Karpas-422 (cell line): ENCODE data around the gene ZBTB34. TPM values are rescaled to one million over a fixed set of nuclear protein-coding genes. Genes with fewer than 3 reads are reported as not detected.

Source experiments
- DNase-seq: peaks from one replicate; pipeline ENCODE4 v3.0.0-alpha.2; 2015
- H2AFZ ChIP-seq: fragments of 200-600 bp; sonication (generic); 2 replicates; pipeline ENCODE4 v1.6.1; 2014; ENCODE audit warnings: antibody characterized with exemption, low read length, mixed read lengths
- H3K27ac ChIP-seq: fragments of 200-600 bp; sonication (generic); 2 replicates; pipeline ENCODE4 v1.5.1; 2014; ENCODE audit warnings: mild to moderate bottlenecking, low read length, moderate library complexity
- H3K27me3 ChIP-seq: fragments of 200-600 bp; sonication (generic); 2 replicates; pipeline ENCODE4 v1.6.1; 2014; ENCODE audit warnings: low read length, mixed read lengths
- H3K36me3 ChIP-seq: fragments of 200-600 bp; sonication (generic); 2 replicates; pipeline ENCODE4 v1.6.1; 2014; ENCODE audit warnings: low read length, mixed read lengths; ENCODE audit not compliant: insufficient read depth
- H3K4me1 ChIP-seq: fragments of 200-600 bp; sonication (generic); 2 replicates; pipeline ENCODE4 v1.6.1; 2014; ENCODE audit warnings: mild to moderate bottlenecking, low read length, mixed read lengths
- H3K4me2 ChIP-seq: fragments of 200-600 bp; sonication (generic); 2 replicates; pipeline ENCODE4 v1.6.1; 2014; ENCODE audit warnings: low read length, low read depth, mild to moderate bottlenecking; ENCODE audit not compliant: poor library complexity, severe bottlenecking
- H3K4me3 ChIP-seq: fragments of 200-600 bp; sonication (generic); 2 replicates; pipeline ENCODE4 v1.5.1; 2014; ENCODE audit warnings: mild to moderate bottlenecking, antibody characterized with exemption, low read length, mixed read lengths
- H3K79me2 ChIP-seq: fragments of 200-600 bp; sonication (generic); 2 replicates; pipeline ENCODE4 v1.6.1; 2014; ENCODE audit warnings: mild to moderate bottlenecking, low read length, mixed read lengths
- H3K9ac ChIP-seq: fragments of 200-600 bp; sonication (generic); 2 replicates; pipeline ENCODE4 v1.6.0; 2014; ENCODE audit warnings: low read length
- H3K9me2 ChIP-seq: fragments of 200-600 bp; sonication (generic), shearing (Covaris generic); replicated peaks from 2 replicates; pipeline ENCODE4 v1.6.0; 2014; ENCODE audit warnings: mild to moderate bottlenecking, low read length, moderate library complexity; ENCODE audit not compliant: insufficient read depth
- H3K9me3 ChIP-seq: fragments of 300-700, 200-600 bp; sonication (generic); 2 replicates; pipeline ENCODE4 v1.6.1; 2014; ENCODE audit warnings: low read length, mixed read lengths
- H4K20me1 ChIP-seq: fragments of 200-600 bp; sonication (generic); 2 replicates; pipeline ENCODE4 v1.6.1; 2014; ENCODE audit warnings: mild to moderate bottlenecking, antibody characterized with exemption, low read length, low read depth; ENCODE audit not compliant: insufficient read depth
- total RNA-seq: library from RNA; depleted of rRNA; stranded (reverse); fragments of >200 nt; shearing (Covaris generic); gene quantifications from 2 replicates; pipeline ENCODE4 v1.2.3, GENCODE V29; 2014; ENCODE audit warnings: low replicate concordance

The ZBTB34 gene
- total RNA-seq, 1 experiment from 2014 or later, result 8.1 TPM

- peaks cover 4% of the 10 kb centered on the region; the same call in 1 of the 2 replicates for H4K20me1 ChIP-seq
- no peak overlapping the region for H3K4me3 ChIP-seq
These were observed 24.7 kb downstream of the ZBTB34 start for GRCh38 chr9:126885131-126885641.

GRCh38 chr9:126886034-126886822, 25.8 kb downstream of the ZBTB34 start:
- H3K27me3 ChIP-seq, result no peaks in the 10 kb centered on the region
- H2AFZ ChIP-seq, result no peak overlapping the region
- no peak for DNase-seq
- no peak overlapping the region for H3K4me2 ChIP-seq
- H3K9me3 ChIP-seq, result no peaks in the 10 kb centered on the region
- H3K9ac ChIP-seq, result no peak overlapping the region
- no peaks in the 10 kb centered on the region for H3K4me1 ChIP-seq
- H3K9me2 ChIP-seq, result no peaks in the 10 kb centered on the region
- H3K36me3 ChIP-seq, result no peaks in the 10 kb centered on the region
- H3K27ac ChIP-seq, result no peak overlapping the region
- peaks cover 4% of the 10 kb centered on the region; the same call in 1 of the 2 replicates for H4K20me1 ChIP-seq
- H3K4me3 ChIP-seq, result no peak overlapping the region
- H3K79me2 ChIP-seq, result no peaks in the 10 kb centered on the region

More at GRCh38 chr9:126885131-126885641, 24.7 kb downstream of the ZBTB34 start:
- H3K36me3 ChIP-seq, result no peaks in the 10 kb centered on the region
- no peak overlapping the region for H3K9ac ChIP-seq
- no peak overlapping the region for H2AFZ ChIP-seq
- H3K9me3 ChIP-seq, result no peaks in the 10 kb centered on the region
- H3K4me2 ChIP-seq, result no peak overlapping the region
- no peaks in the 10 kb centered on the region for H3K79me2 ChIP-seq
- no peaks in the 10 kb centered on the region for H3K9me2 ChIP-seq
- no peaks in the 10 kb centered on the region for H3K27me3 ChIP-seq
- no peak for DNase-seq
- no peaks in the 10 kb centered on the region for H3K4me1 ChIP-seq
- H3K27ac ChIP-seq, result no peak overlapping the region

- DNase-seq, result no peak
- Histone ChIP-seq H3K9me2 (no peaks in the 10 kb centered on the region), H3K4me3 (no peak overlapping the region), H3K9me3 (no peaks in the 10 kb centered on the region), H3K27me3 (no peaks in the 10 kb centered on the region), H3K4me1 (no peaks in the 10 kb centered on the region), H3K27ac (no peak overlapping the region), H4K20me1 (peaks cover 4% of the 10 kb centered on the region; the same call in 1 of the 2 replicates), H3K36me3 (no peaks in the 10 kb centered on the region), H3K9ac (no peak overlapping the region), H2AFZ (no peak overlapping the region), H3K79me2 (no peaks in the 10 kb centered on the region), H3K4me2 (no peak overlapping the region)
These were observed 26.5 kb downstream of the ZBTB34 start for GRCh38 chr9:126886897-126887296.

- no peaks in the 10 kb centered on the region for H3K9me3 ChIP-seq
- H3K27ac ChIP-seq, result no peak overlapping the region
- no peak overlapping the region for H2AFZ ChIP-seq
- no peak for DNase-seq
- H3K9me2 ChIP-seq, result no peaks in the 10 kb centered on the region
- H4K20me1 ChIP-seq, result no peaks in the 10 kb centered on the region
- H3K27me3 ChIP-seq, result no peaks in the 10 kb centered on the region
- no peak overlapping the region for H3K4me3 ChIP-seq
- no peaks in the 10 kb centered on the region for H3K36me3 ChIP-seq
- H3K4me1 ChIP-seq, result no peaks in the 10 kb centered on the region
- H3K4me2 ChIP-seq, result no peak overlapping the region
- no peak overlapping the region for H3K9ac ChIP-seq
- H3K79me2 ChIP-seq, result no peaks in the 10 kb centered on the region
These were observed 31.2 kb downstream of the ZBTB34 start for GRCh38 chr9:126891676-126892075.

- Histone ChIP-seq H3K36me3 (no peaks in the 10 kb centered on the region), H3K79me2 (no peaks in the 10 kb centered on the region), H3K9ac (no peak overlapping the region), H3K9me2 (no peaks in the 10 kb centered on the region), H2AFZ (no peak overlapping the region), H3K27ac (no peak overlapping the region), H3K4me2 (no peak overlapping the region), H3K4me1 (no peaks in the 10 kb centered on the region), H4K20me1 (no peaks in the 10 kb centered on the region), H3K4me3 (no peak overlapping the region), H3K27me3 (no peaks in the 10 kb centered on the region), H3K9me3 (no peaks in the 10 kb centered on the region)
- peak; percentile 63 for DNase-seq
These were observed 32.6 kb downstream of the ZBTB34 start for GRCh38 chr9:126893079-126893478.

- no peak overlapping the region for H3K9ac ChIP-seq
- peak; percentile 39 for DNase-seq
- H3K27ac ChIP-seq, result no peak overlapping the region
- H3K79me2 ChIP-seq, result no peaks in the 10 kb centered on the region
- H3K27me3 ChIP-seq, result no peaks in the 10 kb centered on the region
- H3K9me3 ChIP-seq, result no peaks in the 10 kb centered on the region
- H2AFZ ChIP-seq, result no peak overlapping the region
- no peaks in the 10 kb centered on the region for H3K36me3 ChIP-seq
- no peaks in the 10 kb centered on the region for H4K20me1 ChIP-seq
- no peak overlapping the region for H3K4me2 ChIP-seq
- no peaks in the 10 kb centered on the region for H3K9me2 ChIP-seq
- no peaks in the 10 kb centered on the region for H3K4me1 ChIP-seq
- no peak overlapping the region for H3K4me3 ChIP-seq
These were observed 33.7 kb downstream of the ZBTB34 start for GRCh38 chr9:126894052-126894603.

GRCh38 chr9:126902210-126902609, 41.8 kb downstream of the ZBTB34 start:
- H3K27ac ChIP-seq, result no peak overlapping the region
- no peaks in the 10 kb centered on the region for H3K27me3 ChIP-seq

GRCh38 chr9:126904586-126904985, 44.1 kb downstream of the ZBTB34 start:
- Histone ChIP-seq H3K27me3 (no peaks in the 10 kb centered on the region), H3K9ac (no peak overlapping the region), H3K4me2 (no peak overlapping the region), H3K79me2 (no peaks in the 10 kb centered on the region), H4K20me1 (no peaks in the 10 kb centered on the region), H3K9me2 (no peaks in the 10 kb centered on the region), H3K27ac (no peak overlapping the region), H3K36me3 (no peaks in the 10 kb centered on the region), H3K9me3 (no peaks in the 10 kb centered on the region), H3K4me1 (no peaks in the 10 kb centered on the region), H2AFZ (no peak overlapping the region), H3K4me3 (no peak overlapping the region)
- DNase-seq, result no peak

More at GRCh38 chr9:126902210-126902609, 41.8 kb downstream of the ZBTB34 start:
- DNase-seq, result peak; percentile 24
- Histone ChIP-seq H3K36me3 (no peaks in the 10 kb centered on the region), H3K4me2 (no peak overlapping the region), H2AFZ (no peak overlapping the region), H3K9me3 (no peaks in the 10 kb centered on the region), H4K20me1 (no peaks in the 10 kb centered on the region), H3K9ac (no peak overlapping the region), H3K9me2 (no peaks in the 10 kb centered on the region), H3K4me1 (no peaks in the 10 kb centered on the region), H3K4me3 (no peak overlapping the region), H3K79me2 (no peaks in the 10 kb centered on the region)
